NCI-H1436 (cell line): ENCODE data around the gene FMN2.
"Not testable (repeated sequence)": the region's sequence is repeated elsewhere in the genome, so short reads cannot be mapped to it uniquely, and the experiment has no call there.

ENCODE experiments used
- DNase-seq: peaks from one replicate; lab custom pipeline; 2025; lab: John Stamatoyannopoulos, UW

Gene FMN2

DNA sequence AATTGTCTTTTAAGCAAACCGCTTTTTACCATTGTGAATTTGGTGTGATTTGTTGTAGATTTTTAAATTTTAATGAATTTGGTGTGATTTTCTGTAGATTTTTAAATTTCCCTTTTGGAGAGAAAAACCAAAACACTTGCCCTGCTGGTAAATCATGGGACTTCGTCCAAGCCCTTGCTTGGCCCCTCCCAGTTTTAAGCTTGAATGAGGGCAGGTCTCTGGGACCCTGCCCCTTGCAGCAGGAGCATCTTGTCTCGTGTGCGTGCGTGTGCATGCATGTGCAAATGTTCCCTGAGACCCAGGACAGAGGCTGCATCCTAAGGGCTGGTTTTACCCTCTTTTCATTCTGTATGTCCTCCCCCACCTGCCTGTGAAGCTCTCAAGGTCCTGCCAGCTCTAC lies 271.6 kb downstream of the FMN2 start:
- DNase-seq = no peak

DNA sequence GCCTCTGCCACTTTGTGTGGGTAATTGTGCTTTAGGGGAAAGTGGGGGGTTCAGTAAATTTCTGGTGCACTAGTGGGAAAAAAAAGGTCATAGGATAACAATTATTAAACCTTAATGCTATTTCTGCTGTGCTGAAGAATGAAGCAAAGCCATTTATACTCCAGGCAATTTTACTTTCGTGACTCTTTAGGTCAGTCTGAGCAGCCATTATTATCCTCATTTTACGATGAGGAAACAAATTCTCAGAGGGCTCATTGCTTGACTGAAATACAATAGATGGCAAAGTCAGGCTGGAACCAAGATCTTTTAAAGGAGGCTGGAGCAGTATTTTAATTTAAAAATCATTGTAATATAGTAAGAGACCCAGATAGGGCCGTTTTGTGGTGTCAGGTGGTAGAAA lies 272.2 kb downstream of the FMN2 start:
- no peak for DNase-seq

DNA sequence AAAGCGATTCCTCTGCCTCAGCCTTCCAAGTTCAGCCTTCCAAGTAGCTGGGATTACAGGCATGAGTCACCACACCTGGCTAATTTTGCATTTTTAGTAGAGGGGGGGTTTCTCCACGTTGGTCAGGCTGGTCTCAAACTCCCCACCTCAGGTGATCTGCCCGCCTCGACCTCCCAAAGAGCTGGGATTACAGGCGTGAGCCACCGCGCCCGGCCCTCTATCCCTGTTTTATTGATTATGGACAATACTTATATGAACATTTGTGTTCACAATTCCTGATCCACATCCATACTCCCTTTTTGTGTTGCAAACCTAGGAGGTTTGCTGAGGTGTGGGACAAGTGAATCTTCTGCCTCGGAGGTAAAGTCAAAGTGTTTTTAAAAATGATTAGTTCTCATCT lies 275.0 kb downstream of the FMN2 start:
- no peak for DNase-seq

DNA sequence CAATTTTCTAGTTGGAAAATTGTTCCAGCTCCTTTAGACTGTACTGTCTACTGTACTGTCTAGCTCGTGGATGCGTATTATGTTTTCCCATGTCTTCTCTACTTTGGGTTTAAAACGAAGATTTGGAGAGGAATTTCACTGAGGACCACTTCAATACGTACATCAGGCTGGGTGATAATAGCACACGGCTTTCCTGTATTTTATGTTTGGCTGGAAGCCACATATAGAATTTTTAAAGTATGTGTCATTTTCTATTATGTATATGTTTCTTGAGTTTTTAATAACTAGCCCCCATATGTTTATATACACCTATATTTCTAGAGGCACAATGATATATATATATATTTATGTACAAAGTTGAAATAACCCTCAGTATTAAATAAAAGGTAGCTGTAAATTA lies 293.9 kb downstream of the FMN2 start:
- no peak for DNase-seq

DNA sequence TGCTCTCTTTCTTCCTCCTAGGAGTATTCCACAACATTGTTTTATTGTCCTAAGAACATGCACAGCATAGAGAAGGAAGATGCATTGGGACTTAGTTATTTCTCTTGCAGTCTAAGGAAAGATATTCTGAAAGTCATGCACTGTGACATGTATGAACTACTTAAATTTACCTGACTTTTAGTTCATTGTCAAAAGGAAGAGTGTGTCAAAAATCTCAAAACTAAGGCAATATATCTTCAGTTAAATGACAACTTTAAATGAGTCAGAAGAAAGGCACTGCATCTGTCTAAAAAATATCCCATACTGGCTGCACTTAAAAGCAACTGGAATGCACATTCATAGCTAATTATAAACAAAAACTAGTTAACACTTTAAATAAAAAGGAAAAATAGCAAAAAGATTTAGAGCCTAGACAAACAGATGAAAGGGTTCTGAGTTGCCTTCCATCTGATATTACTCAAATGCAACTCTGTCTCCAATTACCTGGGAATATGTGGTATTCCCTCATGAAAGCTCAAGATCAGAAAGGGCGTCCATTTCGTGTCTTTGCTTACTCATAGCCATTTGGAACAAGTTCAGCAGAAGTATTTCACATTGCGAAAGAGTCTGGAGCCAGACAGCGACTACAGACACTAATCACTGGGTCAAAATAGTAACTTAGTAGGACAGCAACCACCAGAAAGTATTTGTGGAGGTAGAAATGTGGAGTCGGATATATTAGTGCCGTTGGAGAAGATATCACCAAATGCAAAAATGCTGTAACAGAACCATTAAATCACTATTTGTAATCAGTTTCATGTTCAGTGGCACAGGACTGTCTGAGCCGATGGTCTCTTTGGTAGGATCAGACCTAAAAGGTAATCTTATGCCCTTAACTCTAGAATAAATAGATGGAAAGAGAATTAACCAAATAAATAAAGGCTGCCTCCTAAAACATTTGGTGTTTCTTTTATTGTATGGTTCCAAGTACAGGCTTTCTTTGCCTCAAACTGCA lies 294.6 kb downstream of the FMN2 start:
- no peak for DNase-seq

DNA sequence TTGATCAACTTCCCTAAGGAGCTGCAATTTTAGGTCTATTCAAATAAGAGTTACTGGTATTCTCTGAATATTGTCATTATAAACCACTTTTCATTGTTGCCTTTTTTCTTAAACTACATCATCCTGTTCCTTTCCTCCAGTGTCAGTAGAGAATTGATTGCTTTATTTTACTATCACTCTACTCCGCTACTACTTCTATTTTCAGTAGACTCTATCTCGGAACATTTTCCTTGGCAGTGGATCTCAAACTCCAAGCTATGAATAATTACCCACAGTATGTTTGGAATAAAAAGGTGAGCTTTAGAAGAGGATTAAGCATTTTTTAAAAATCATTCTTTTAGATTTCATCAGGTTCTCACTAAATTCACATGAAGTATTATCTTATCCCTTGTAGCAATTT lies 295.4 kb downstream of the FMN2 start:
- no peak for DNase-seq

DNA sequence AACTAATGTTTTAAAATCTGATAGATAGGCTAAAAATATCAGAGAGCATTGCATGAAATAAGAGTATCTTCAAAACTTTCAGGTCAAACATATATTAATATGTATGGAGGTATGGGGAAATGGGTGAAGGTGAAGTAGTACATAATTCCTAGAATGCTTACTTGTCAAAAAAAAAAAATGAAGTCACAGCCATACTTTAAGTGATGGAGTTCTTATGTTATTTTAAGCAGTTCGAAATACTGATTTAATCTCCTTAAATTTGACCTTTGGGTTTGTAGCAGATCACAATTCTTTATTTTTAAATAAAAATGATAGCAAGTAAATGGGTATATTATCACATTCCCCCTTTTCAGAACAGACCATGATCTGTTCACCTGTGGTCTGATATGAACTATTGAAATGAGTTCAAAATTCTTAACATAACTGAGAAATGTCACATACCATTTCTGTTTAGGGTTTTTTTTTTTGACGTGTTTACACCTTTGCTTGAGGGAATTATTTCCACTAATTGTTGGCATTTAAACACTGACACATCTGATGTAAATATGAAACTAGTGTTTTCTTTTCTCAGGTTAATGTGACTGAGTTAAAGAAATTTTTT lies 300.1 kb downstream of the FMN2 start:
- no peak for DNase-seq

DNA sequence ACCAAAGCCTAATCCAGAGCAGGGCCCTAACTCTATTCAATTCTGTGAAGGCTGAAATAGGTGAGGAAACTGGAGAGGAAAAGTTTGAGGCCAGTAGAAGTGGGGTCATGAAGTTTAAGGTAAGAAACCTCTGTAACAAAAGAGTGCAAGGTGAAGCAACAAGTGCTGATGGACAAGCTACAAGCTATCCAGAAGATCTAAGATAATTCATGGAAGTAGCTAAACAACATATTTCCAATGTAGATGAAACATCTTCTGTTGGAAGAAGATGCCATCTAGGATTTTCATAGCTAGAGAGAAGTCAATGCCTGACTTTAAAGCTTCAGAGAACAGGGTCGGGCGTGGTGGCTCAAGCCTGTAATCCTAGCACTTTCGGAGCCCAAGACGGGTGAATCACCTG lies 302.7 kb downstream of the FMN2 start:
- no peak for DNase-seq

DNA sequence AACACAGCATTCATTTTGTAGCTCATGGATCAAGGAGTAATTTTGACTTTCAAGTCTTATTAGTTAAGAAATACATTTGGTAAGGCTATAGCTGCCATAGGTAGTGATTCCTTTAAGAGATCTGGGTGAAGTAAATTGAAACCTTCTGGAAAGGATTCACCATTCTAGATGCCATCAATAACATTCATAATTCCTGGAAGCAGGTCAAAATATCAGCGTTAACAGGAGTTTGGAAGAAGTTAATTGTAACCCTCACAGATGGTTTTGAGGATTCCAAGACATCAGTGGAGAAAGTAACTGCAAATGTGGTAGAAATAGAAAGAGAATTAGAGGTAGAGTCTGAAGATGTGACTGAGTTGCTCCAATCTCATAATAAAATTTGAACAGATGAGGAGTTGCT lies 303.7 kb downstream of the FMN2 start:
- DNase-seq = no peak

DNA sequence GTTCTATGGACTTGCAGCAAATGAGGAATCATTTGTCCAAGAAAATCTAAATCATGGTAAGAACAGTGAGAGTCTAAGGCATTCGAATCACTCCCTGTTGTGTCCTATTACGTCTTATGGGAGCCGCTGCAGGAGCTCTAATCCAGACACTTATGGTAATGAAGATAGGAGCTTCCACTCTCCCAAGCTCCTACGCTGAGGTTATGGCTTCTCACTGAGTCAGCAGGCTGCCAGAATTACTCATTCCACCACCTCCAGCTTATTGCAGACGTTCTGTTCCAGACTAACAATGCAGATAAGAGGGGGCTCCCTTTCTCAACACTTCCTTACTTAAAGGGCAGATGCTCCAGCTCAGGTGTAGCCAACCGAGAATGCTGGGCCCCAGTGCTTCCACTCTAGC lies 307.7 kb downstream of the FMN2 start:
- DNase-seq = no peak

DNA sequence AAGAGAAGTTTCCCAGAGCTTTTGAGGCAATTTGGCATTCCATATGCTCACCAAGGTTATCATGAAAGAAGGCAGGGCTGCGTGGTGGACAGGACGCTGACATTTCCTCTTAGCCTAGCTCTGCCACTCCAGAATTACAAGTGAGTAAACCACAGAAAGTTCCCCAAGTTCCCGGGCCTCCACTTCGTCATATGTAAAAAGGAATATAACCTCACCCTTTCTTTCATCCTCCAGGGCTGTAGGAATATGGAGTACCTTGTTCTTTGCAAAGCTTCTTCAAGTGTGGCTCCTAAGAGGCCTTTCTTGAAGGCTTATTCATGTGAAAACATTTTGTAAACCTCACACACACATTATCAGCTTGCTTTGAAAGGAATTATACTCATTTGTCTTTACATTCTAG lies 310.0 kb downstream of the FMN2 start:
- DNase-seq = no peak

DNA sequence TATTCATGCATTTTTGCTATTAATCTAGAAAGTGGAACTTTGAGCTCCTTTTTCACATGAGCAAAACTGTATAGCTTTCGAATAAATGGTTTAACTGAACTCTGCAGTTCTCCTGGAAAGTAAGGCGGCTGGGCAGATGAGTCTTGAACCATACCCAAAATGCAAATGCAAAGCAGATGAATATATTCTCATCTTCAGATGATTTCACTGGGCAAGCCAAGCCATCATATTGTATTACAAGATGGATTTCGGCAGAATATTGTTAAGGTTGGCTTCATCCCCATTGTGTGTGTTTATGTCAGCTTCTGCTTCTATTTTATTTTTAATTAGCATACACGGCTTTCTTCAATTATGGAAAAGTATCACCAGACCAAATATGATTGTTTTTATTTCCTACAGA lies 310.6 kb downstream of the FMN2 start:
- DNase-seq = no peak

DNA sequence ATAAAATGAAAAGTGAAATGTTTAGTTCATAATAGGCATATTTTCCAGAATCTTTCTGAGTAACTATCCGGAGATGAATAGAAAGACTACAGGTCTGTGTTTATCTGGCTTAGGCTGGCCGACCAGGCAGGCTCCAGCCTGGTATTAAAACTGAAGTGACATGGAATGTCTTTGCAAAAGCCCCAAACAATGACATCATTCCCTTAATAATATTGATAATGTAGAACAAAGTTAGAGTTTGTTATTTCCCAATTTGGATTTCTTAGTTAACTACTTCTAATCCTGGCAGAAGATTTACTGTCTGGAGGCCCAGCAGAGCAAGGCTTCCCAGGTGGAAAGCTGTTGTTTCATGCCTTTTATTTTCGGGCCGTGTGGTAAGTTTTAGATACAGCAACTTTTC lies 312.6 kb downstream of the FMN2 start:
- DNase-seq = no peak

DNA sequence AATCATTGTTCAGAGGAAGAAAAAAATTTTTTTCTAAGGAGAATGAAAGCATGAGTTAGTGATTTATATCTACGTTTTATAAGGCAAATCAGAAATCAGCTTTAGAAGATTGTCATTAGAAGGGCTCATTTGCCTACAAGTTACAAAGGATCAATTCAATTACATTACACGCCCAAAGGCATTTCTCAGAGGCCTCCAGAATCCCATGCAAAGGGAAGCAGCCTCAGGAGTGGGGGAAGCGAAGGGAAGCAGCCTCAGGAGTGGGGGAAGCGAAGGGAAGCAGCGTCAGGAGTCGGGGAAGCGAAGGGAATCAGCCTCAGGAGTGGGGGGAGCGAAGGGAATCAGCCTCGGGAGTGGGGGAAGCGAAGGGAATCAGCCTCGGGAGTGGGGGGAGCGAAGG lies 314.1 kb downstream of the FMN2 start:
- no peak for DNase-seq

DNA sequence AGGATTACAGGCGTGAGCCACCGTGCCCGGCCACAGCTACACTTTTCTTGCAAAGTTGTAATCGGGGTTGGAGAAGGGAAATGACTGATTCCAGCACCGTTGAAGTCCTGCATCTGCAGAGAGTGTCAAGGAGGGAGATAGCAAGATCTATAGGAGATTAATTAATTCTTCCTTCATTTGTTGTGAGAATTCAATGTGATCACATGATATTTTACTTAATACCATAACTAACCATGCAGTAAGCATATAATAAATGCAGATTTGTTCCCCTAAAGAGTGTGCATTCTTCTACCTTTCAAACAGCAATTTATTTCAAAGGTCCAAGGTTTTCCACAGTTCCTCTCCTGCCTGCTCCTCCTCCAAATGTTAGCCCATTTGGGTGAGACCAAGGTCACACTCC lies 315.7 kb downstream of the FMN2 start:
- no peak for DNase-seq

DNA sequence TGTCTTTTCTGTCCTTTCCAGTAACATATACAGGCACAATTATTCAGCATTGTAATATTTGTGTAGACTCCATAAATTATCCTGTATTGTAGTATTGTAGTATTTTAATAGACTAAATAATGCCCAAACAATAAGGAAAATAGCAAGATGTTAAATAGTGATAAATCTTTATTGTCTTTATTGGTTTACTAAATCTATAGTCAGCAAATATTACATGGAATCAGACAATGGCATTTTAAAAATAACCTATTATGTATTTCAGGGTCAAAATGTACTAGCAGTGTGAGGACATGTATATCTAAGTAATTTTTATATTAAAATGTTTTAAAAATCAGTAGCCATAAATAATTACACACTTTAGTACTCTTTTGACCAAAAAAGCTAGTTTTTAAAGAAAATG lies 317.9 kb downstream of the FMN2 start:
- DNase-seq = no peak

DNA sequence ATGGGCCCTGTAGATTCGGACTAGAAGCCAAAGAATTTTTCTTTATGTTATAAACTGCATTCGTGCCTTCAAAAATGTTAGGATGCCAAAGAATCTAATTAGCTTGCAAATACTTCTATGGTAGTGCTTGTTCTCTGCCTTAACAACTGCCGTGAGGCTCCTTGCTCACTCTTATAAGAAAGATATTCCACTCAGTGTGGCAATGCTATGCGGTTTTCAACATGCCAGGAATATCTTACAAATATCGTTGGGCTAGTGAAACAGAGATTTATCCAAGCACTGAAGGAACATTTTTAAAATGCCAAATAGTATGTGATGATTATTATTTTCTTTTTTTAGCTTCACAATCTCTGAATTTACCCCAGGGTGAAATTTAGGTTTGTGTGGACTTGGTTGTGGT lies 322.0 kb downstream of the FMN2 start:
- DNase-seq = no peak

DNA sequence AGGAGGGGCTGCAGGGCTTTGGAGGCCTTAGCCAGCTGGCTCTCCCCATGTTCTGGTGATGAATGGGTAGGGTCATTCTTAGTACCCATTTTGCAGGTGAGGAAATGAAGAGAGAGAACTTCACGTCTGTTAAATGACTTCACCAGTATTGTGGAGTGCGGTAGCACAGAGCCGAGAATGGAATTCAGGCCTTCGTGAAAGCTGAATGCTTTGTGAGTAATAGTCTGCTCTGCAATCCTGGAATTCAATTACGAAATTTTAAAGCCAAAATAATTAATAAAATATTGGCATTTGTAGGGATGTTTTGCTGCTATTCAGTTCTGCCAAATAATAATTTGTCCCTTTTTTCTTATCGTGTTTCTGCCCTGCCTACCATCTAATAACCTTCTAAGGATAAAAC lies 322.6 kb downstream of the FMN2 start:
- no peak for DNase-seq

DNA sequence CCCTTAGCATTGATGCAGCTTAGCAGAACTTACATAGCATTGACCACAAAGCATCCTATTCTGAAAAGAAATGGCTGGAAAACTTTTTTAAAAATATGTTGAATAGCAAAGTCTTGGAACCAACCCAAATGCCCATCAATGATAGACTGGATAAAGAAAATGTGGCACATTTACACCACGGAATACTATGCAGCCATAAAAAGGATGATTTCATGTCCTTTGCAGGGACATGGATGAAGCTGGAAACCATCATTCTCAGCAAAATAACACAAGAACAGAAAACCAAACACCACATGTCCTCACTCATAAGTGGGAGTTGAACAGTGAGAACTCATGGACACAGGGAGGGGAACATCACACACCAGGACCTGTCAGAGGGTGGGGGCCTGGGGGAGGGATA lies 323.3 kb downstream of the FMN2 start:
- not testable (repeated sequence) for DNase-seq

DNA sequence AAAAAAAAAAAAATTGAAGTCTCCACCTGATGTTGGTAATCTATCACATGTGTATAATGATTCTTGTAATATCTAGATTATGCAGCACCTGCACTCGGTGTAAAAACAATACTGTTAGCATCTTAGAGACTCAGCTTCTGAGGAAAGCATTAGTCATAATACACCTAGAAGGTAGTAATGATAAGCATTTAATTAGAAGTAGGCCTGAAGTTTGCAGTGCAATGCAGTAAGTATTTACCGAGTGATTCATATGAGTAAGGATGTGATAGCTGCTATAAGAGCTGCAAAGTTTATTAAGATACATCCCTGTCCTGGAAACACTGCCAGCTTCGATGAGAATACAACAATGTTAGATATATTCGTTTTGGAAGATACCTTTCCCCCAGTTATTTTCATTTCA lies 323.8 kb downstream of the FMN2 start:
- no peak for DNase-seq

DNA sequence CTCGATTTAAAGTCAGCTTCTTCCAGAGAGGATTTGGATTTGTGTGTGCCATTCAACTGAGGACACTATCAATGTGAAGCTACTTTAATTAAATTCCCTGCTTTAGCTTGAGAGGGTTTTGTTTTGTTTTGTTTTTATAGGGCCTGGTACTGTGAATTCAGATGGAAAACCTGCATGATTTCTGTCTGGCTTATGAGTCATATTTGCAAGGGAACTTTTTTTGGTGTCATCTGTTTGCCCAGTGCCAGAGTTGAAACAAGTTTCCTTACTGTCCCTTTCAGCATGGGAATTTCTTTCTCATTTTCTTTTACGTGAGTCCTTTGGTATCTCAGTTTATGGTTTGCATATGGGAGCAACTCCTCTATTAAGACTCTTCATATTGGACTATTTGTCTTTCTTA lies 325.6 kb downstream of the FMN2 start:
- DNase-seq = no peak

DNA sequence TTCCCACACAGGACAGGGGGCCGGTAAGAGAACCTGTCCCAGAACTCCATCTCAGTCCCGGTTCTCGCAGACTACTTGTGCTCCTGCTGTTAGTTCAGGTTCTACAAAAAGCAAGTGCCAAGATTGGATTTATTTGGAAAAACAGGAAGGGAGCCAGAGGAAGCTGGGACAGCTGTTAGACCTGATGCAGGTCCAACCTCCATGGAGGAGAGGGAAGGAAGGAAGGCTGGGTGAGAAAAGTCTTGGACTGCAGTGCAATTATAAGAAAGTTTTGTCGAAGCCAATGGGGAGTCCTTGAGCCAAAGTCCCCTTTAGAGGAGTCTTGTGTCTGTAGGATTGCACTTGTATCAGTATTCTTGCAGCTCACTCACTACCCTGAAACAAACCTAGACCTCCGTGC lies 329.1 kb downstream of the FMN2 start:
- no peak for DNase-seq

DNA sequence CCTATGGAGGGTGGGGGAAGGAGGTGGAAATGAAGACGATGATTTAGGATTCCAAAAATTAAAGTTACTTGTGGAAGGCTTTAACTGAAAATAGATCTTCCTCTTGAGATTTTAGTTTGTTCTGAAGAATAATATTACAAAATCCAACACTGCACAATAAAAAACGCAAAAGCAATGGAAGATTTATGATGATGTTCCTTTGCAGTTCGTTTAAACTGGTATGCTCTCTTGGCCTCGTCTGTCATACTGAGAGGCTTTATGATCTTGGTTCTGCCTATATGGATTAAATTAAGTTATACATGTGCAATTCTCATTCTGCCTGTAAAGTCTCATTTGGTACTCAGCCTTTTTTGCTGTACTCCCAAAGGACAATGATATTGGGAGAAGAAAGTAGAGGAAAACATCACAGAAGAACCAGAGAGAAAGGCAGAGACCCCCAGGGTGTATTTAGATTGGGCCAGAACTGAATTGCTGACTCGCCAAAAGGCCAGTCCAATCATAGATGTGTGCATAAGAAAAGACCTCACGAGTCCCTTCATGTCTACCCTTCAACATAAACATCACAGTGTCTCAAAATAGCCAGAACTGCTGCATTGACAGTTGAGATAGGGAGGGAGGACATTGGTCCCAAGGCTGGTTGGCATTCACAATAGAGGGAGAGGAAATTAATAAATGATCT lies 331.7 kb downstream of the FMN2 start:
- DNase-seq = no peak
